ENCODE data around the gene PSMD12.

The PSMD12 gene

GRCh38 chr17:67366193-67367157 lies at the start of gene PSMD12:
TSS of gene PSMD12 (minus strand) at chr17:67366577. CDS start at chr17:67366519, 58 bp downstream.
- Histone ChIP-seq H3K9me3 (ENCODE audit: low read length) (no peaks in the 10 kb centered on the region), H2AFZ (ENCODE audit: low read length) (peak within 1 kb of the TSS; percentile 32; the same call in 1 of the 2 replicates), H3K27ac (ENCODE audit: low read depth, low read length, poor library complexity, severe bottlenecking) (peak within 1 kb of the TSS; percentile 59), H3K4me1 (ENCODE audit: insufficient read depth, low read length, severe bottlenecking) (peaks cover 35% of the 10 kb centered on the region), H3F3A (ENCODE audit: insufficient read depth, low read length) (no peaks in the 10 kb centered on the region), H3K4me3 (ENCODE audit: low read depth, low read length, poor library complexity, severe bottlenecking) (peak within 1 kb of the TSS; percentile 97), H3K9ac (ENCODE audit: low read length) (peak within 1 kb of the TSS; percentile 98), H3K4me2 (ENCODE audit: low read length) (peak within 1 kb of the TSS; percentile 92), H3K79me2 (ENCODE audit: insufficient read depth, low read length) (peaks cover 46% of the 10 kb centered on the region), H3K9me2 (ENCODE audit: low read depth, low read length) (no peaks in the 10 kb centered on the region), H3K36me3 (ENCODE audit: insufficient read depth, low read length) (peaks cover 23% of the 10 kb centered on the region), H3K27me3 (ENCODE audit: insufficient read depth, low read length) (no peaks in the 10 kb centered on the region), H4K20me1 (ENCODE audit: insufficient read depth, low read length) (no peaks in the 10 kb centered on the region)
- TF ChIP-seq CTCF (IDR thresholded peaks at IDR 0.05; ENCODE audit: low read length) (no peak), EZH2 (IDR thresholded peaks at IDR 0.05; ENCODE audit: borderline replicate concordance, low read length) (no peak)

- Histone ChIP-seq H3K79me2 (ENCODE audit: insufficient read depth, low read length) (no peaks in the 10 kb centered on the region), H3K9me2 (ENCODE audit: low read depth, low read length) (no peaks in the 10 kb centered on the region), H4K20me1 (ENCODE audit: insufficient read depth, low read length) (no peaks in the 10 kb centered on the region), H3K9me3 (ENCODE audit: low read length) (0 out of 2 replicates have a peak, but pooled peaks cover 5% of the 10 kb centered on the region), H2AFZ (ENCODE audit: low read length) (no peak overlapping the region), H3K27me3 (ENCODE audit: insufficient read depth, low read length) (peaks cover 5% of the 10 kb centered on the region; the same call in 1 of the 2 replicates), H3K9ac (ENCODE audit: low read length) (no peak overlapping the region), H3K4me1 (ENCODE audit: insufficient read depth, low read length, severe bottlenecking) (no peaks in the 10 kb centered on the region), H3K4me2 (ENCODE audit: low read length) (no peak overlapping the region), H3K4me3 (ENCODE audit: low read depth, low read length, poor library complexity, severe bottlenecking) (no peak overlapping the region), H3K27ac (ENCODE audit: low read depth, low read length, poor library complexity, severe bottlenecking) (no peak overlapping the region), H3F3A (ENCODE audit: insufficient read depth, low read length) (no peaks in the 10 kb centered on the region), H3K36me3 (ENCODE audit: insufficient read depth, low read length) (no peaks in the 10 kb centered on the region)
- TF ChIP-seq CTCF (IDR thresholded peaks at IDR 0.05; ENCODE audit: low read length) (no peak), EZH2 (IDR thresholded peaks at IDR 0.05; ENCODE audit: borderline replicate concordance, low read length) (no peak)
Observed at GRCh38 chr17:67415291-67415690, 48.9 kb upstream of the PSMD12 start.

GRCh38 chr17:67414559-67414958 lies 48.2 kb upstream of the PSMD12 start:
- Histone ChIP-seq H3K79me2 (ENCODE audit: insufficient read depth, low read length) (no peaks in the 10 kb centered on the region), H3K9me2 (ENCODE audit: low read depth, low read length) (no peaks in the 10 kb centered on the region), H3F3A (ENCODE audit: insufficient read depth, low read length) (no peaks in the 10 kb centered on the region), H3K27me3 (ENCODE audit: insufficient read depth, low read length) (peaks cover 5% of the 10 kb centered on the region; the same call in 1 of the 2 replicates), H4K20me1 (ENCODE audit: insufficient read depth, low read length) (no peaks in the 10 kb centered on the region), H2AFZ (ENCODE audit: low read length) (no peak overlapping the region), H3K9me3 (ENCODE audit: low read length) (0 out of 2 replicates have a peak, but pooled peaks cover 5% of the 10 kb centered on the region), H3K36me3 (ENCODE audit: insufficient read depth, low read length) (no peaks in the 10 kb centered on the region), H3K4me3 (ENCODE audit: low read depth, low read length, poor library complexity, severe bottlenecking) (no peak overlapping the region), H3K27ac (ENCODE audit: low read depth, low read length, poor library complexity, severe bottlenecking) (no peak overlapping the region), H3K4me1 (ENCODE audit: insufficient read depth, low read length, severe bottlenecking) (no peaks in the 10 kb centered on the region), H3K9ac (ENCODE audit: low read length) (no peak overlapping the region), H3K4me2 (ENCODE audit: low read length) (no peak overlapping the region)
- no peak for TF ChIP-seq EZH2 (IDR thresholded peaks at IDR 0.05; ENCODE audit: borderline replicate concordance, low read length)
- TF ChIP-seq CTCF (IDR thresholded peaks at IDR 0.05; ENCODE audit: low read length) = no peak
